NCI-H128 (cell line): ENCODE results near the gene PLEKHG3.

ENCODE experiments used
- DNase-seq: peaks from one replicate; lab custom pipeline; 2025; ENCODE audit not compliant: unreplicated experiment; lab: John Stamatoyannopoulos, UW

PLEKHG3 gene

DNA sequence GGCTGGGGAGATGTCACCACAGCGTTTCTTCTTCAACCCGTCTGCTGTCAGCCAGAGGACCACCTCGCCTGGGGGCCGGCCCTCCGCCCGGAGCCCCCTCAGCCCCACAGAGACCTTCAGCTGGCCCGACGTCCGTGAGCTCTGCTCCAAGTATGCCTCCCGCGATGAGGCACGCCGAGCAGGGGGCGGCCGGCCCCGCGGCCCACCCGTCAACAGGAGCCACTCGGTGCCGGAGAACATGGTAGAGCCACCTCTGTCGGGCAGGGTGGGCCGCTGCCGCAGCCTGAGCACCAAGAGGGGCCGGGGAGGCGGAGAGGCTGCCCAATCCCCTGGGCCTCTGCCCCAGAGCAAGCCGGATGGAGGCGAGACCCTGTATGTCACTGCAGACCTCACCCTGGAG lies 38.8 kb downstream of the PLEKHG3 start:
- DNase-seq, result no peak

DNA sequence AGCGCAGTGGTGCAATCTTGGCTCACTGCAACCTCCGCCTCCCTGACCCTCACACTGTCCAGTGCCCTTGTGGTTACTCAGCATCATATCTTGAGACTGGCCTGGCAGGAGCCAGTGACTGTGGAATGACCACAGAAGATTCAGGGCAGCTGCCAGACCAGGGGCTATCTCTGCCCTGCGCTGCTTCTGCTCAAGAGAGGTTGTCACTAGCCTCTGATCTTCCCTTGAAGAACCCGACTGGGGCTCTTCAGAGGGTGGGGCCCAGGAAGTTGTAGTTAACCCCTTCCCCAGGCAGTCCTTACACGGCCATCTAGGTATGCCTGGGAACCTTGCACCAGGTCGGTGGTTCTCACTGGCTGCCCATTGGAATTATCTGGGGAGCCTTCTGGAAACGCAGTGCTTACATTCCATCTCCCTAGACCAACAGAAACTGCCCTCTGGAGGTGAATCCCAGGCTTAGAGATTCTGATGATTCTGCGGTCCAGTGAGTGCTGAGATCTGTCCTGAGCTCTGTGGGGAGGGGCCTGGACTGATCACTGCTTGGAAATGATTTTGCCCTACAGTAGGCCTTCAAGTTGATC lies 41.4 kb downstream of the PLEKHG3 start:
- DNase-seq, result no peak

DNA sequence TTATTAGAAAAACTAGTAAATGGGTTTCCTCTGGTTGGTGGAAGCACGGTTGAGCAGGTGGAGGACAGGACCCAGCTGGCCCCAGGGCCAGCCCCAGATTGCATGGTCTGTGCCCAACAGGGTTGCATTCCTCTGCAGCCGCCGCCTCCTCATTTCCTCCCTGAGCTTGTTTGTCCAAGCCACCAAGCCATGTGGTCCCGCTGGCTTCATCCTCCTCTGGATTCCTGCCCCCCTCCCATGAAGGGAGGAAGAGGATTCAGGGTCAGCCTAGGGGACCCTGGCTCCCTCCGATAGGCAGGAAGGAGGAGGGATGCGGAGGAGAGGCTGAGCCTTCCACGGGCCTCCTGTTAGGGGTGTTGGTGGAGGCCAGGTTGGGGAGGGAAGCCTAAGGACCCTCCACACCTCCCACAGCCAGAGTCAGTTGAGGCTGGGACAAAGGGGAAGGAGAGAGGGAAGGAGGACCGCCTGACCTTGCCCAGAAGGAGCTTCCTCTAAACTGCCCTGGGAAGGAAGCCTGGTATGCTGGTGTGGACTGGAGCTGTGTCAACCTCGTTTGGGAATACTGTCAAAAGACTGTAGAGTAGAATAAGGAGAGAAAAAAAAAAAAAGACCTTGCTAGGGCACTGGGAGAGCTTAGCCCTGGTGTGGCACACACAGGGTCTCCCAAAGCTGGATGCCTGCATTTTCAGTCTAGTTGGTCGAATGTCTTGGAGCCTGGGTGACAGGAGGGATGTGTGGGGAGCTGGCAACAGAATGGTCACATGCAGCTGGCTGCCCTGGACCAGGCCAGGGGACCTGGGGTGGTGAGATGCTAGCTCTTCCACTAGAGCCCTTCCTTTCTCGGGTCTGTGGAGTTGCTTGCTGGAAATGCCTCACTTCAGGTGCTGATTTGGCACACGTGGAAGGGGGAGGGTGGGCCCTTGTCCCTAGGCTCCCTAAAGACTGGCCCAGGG lies 42.4 kb downstream of the PLEKHG3 start:
- no peak for DNase-seq

DNA sequence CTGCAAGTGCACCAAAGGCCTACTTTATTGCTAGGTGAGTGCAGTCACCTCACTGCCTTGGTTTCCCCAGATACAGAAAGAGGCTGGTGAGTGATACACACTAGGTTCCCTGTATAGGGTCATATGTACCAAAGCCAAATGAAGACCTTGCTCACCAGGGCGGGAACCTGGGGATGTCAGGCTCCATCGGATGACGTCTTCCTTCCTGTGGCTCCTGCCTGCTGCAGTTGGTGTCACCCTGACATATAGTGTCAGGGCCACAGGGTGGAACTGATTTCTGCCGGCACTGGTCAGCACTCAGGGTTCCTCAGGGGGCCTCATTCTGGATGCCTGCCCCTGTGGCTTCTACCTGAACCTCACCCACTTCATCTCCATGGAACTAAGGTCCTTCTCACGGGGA lies 43.1 kb downstream of the PLEKHG3 start:
- DNase-seq, result no peak

DNA sequence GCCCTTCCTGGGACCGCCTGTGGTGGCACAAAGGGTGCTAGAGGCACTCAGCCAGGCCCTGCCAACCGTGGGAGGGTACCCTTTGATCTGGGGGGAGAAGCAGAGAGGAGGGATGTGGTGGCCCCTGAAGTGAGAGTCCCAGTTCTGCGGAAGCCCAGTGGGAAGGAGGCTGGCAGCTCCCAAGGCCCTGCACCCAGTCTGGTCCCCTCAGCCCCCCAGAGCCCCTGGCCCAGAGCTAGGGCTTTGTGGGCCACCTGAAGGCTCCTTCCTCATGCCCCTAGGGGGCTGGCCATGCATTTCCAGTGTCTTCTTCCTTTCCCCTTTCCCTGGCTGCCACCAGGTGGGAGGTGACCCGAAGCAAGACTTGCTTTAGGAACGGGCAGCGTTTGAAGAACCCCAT lies 44.3 kb downstream of the PLEKHG3 start:
- no peak for DNase-seq

DNA sequence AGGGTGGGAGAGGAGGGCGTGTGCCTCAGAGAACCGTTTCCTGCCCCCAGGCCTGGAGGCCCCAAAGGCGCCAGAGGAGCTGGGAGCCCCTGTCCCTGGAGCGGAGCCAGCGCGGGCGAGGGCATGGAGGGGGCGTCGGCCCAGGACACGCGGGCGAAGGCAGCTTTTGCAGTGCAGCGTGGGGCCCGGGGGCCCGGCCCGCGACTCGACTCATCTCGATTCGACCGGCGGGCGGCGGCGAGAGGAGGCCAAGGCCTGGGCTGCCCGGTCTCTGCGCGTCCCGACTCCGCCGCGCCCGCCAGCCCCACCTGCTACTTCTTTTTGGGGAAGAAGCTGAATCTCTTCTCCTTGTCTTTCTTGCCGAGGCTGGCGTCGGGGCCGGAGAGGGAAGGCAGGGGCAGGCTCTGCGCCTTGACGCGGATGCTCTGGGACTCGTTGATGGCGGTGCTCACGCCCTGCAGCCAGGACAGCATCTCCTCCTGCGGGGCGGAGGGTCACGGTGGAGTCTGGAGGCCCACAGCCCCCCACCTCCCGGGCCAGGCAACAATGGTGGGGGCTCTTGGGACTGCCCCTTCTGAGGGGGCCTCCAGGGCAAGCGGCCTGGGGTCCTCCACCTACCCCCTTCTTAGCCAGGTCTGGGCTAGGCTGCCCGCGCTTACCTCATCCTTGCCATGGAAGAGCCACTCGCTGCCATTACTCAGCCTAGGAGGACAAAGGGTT lies 44.9 kb downstream of the PLEKHG3 start:
- DNase-seq, result no peak

DNA sequence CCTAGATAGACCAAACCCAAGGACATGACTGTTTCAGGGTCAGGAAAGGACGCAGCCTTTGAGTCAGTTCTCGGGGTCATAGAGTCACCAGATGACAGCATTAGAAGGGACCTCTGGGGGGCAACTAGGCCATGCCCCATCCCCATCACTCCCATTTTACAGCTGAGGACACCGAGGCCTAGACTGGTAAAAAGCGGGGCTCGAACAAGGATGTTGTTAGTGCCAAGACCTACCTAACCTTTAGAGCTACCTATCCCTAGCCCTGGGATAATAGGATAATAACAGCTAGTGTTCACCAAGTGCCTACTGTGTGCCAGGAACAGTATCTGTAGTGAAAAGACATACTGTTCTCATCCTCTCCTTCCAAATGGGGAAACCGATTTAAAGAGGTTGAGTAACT lies 48.7 kb downstream of the PLEKHG3 start:
- no peak for DNase-seq

DNA sequence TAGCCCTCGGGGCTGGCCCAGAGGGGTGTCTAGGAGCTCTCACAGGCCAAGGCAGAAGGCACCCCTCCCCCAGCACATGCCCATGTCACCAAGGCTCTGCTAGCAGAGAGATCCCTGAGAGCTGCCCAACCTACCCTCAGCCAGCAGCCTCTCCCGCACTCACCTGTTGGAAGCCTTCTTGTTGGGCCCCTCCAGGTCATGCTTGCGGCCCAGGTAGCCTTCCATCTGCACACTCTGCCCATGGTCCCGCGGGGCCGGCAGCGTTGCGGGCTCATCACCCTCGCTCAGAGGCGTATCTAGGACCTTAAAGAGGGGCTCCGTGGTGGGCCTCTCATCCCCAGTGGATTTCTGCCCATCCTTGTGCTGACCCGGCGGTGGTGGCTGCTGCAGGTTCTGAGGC lies 49.1 kb downstream of the PLEKHG3 start:
- DNase-seq, result no peak

DNA sequence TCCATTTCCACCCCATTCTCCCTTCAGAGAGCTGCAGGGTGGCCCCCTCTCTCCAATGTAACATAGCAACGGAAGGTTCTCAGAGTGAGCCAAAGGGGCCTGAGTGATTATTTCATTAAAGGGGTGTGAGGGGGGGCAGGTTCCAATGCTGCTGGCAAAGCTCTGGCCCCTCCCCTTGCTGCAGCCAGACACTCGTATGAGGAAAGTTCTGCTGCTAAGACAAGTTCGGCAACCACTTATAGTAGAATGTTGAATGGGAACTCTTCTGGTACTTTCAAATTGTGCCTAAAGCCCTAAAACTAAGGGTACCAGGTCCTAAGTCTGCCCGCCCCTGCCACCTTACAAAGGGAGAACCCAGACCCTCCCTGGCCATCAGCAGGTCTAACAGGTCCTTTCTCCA lies 49.8 kb downstream of the PLEKHG3 start:
- no peak for DNase-seq

DNA sequence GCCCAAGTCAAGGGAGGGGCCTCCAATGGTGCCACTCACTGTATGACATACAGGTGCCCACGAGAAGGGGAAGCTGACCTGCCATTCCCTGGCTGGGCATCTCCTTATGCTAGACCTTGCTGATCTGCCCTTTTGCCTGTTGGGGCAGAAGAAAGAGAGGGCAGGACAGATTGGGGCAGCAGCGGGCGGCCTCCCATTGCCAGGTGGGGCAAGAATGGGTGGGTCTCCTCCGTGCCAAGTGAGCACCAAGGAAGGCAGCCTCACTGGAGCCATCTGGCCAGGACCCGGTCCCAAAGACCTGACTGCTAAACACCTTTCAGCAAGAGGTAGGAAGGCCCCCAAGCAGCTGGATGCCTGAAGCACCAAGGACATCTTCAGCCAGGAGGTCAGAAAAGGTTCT lies 50.5 kb downstream of the PLEKHG3 start:
- DNase-seq, result no peak

DNA sequence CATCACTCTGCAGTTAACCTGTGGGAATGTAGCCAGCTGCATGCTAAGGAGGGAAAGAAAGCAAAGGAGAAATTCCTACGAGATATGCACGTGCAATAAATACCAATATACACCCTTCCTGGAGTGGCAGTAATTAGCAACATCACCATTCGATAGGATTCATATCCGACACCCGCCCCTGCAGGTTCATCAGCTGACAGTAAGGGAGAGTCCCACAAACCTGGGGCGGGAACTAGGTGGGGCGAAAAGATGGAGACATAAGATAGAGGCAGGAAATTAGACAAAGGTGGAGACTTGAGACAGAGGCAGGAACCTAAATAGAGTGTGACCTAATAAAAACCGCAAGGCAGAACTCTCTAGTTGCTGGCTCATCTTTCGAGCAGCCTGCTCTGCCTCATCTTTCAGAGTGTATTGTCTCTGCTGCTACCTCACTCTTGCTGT lies 51.6 kb downstream of the PLEKHG3 start:
- DNase-seq, result no peak

DNA sequence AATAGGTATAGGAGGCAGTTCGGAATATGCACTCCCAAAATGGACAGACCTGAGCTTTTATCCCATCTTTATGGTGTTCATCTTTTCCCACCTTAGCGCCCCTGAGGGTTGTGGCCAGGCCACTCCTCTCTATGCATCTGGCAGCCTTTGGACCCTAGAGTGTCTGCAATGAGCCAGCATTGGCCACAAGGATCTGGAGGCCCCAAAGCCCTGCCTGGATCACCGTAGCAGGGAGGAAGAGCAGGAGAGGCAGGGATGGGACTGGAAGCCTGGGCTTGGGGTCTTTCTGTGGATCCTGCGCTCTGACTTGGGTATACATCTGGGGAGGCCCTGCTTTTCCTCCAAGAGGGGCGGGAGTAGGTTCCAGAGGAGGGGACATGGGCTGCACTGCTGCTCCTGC lies 52.5 kb downstream of the PLEKHG3 start:
- DNase-seq, result no peak

DNA sequence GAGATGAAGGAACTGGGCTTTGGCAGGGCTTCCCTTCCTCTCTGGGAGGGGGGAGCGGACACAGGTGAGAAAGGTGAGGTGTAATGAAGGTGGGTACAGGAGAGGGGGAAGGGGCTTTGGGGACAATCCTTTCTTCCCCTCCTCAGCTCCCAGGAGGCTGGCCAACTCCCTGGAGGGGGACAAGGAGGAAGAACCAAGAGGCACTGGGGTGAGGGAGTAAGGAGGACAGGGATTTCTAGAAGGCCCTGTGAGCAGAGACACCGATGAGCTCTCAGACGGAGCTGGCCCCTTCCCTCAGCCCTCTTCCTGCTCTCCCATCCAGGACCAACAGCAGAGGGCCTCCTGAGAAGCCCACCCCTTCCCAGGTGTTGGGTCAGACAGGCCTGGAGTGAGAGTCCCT lies 53.4 kb downstream of the PLEKHG3 start:
- DNase-seq, result no peak

DNA sequence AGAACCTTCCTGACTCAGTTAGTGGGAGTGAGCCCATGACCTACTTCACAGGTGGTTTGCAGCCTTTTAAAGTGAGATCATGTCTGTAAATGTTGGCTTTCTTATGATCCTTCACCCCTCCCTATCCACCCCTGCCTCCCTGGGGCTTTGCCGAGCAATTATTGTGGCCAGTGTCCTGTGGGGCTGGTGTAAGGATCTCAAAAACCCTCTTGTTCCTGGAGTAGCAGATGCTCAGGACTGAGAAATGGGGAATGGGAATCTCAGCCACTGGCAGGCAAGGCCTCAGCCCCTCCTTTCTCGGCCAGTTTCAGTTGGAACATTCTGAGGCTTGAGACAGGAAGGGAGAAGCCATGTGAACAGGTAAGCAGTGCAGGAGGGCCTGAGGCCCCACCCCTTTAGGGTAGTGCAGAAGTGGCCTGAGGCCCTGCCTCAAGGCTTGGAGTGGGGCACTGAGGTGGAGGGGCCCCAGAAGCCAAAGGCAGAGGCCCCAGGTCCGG lies 53.8 kb downstream of the PLEKHG3 start:
- no peak for DNase-seq

DNA sequence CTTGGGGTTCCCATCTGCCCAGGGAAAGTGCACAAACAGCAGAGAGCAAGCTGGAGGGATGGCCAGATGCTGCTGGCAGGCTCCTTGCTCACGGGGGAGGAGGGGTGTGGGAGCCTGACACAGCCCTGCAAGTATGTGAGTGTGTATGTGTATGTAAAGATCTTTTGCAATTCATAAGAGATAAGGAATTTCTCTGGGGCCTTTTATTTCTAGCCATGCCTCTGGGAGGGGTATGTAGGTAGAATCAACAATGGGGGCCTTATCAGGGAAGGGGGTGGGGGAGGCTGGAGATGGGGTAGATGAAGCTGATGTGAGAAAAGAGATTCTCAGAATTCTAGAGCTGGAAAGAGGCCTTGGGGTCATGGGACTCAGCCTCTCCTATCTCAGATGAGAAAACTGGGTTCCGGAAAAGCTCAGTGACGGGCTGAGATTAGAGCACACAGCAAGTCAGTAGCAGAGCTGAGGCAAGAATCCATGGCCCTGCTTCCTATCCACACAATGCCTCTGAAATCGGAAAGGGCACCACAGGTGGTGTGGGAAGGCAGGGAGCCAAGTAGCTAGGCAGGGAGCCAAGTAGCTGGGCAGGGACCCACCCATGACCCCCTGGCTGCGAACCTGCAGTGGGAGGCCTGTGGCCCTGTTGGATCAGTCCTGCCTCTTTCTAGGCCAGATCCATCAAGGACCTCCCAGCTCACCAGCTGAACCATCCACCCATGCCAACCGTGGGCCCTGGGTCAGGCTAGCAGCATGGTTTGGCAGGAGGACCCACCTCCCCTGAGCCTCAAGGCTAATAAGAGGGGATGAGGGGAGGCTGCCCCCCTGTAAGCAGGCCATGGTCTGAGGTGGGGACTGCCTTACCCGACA lies 54.7 kb downstream of the PLEKHG3 start:
- DNase-seq, result no peak

DNA sequence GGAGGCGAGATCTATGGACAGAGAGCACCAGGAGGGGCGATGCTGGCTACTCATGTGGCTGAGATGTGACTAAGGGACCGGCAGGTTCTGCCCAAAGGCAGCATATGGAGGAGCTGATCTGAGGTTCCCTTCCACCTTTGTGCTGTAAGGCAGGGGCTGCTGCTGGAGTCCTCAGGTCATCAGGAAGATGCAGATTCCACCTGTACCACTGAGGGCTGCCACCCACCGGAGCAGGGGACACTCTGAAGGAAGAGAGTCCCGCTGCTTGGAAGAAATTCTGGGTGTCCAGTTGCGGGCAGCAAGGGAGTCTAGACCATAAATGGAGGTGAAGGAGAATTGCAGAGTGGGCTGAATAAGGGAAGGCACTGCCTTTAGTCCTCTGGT lies 55.3 kb downstream of the PLEKHG3 start:
- no peak for DNase-seq

DNA sequence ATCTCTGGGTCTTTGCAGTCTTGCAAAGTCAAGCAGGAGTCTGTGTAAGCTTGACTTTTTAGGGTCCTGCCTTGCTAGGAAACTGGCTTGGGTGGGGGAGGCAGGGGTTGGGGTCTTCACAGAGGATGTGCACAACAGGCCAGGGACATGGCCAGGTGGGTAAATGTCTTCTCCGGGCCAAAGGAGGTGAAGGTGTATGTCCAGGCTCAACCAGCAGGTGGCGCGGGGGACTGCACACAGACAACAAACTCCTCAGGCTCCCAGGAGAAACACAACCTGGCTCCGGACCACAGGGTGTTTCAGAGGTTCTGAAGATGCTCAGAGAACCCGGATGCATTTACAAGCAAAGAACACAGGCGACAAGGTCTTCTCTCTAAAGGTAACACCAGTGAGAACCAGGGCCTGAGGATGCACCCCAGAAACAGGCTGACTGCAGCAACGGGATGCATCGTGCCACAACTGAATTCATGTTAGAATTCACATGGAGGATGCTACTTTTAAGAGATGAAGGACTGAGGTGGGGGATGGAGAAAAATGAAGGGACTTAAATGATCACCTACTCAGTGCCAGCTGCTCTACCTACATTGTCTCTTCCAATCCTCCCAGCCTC lies 56.0 kb downstream of the PLEKHG3 start:
- DNase-seq, result no peak

DNA sequence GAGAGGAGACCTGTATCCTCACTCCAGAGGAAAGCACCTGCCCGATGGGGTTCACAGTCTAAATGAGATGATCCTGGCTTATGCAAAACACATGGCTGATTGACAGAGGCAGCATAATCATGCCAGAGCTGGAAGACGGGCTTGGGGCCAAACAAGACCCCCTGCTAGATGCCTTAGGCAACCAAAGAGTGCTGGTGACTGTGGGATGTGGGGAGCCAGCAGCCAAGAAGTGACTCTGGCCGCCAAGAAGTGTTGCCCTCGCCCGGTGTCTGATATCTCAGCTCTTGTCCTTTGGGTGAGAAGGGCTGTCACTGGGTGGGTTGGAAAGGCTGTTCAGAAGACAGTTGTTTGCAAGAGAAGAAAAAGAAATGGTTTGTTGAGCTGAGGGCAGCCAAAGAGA lies 56.7 kb downstream of the PLEKHG3 start:
- DNase-seq, result no peak

DNA sequence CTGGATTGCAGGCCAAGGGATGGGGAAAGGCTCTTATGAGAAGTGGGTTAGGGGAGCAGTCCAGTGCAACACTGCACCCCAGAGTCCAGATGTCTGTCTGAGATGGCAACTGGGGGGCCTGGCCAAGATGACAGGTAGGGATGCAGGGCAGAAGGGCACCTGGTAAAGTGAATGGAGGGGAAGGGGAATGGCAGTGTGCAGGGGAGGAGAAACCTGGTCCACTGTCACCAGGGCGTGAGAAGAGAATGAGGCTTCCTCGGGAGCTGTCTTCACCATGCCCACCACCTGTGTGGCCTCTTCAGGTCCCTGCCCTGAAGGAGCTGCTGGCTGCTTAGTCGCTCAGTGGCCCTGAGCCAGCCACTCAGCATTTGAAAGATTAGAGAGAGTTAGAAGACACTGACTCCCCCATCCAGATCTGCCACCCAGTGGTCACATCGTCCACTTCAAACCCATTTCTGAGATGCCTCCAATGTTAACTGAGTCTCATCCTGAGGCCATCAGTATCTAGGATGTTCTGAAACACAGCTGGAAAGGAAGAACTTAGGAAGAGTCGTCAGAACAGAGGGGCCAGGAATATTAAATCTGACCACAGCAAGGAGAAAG lies 57.3 kb downstream of the PLEKHG3 start:
- no peak for DNase-seq
